ENCODE results near the gene SYNRG.

The SYNRG gene

DNA sequence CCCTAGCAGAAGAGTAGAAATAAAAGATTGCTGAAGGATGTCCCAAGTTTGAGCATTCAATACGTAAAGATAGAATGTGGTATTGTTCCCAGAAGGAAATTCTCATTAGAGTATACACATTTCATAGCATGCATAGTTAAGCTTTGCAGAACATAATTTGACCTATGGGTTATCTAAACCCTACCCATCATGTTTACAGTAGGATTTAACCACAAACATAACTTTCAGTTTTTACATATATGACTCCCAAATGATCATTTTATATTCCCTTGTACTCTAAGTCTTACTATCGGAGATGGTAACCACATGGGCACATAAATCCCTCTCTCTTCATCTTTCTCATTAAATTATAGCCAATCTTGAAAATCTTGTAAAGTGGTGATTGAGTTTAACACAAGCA is 50.9 kb downstream of the SYNRG start:
- TF ChIP-seq, protein P1, sequence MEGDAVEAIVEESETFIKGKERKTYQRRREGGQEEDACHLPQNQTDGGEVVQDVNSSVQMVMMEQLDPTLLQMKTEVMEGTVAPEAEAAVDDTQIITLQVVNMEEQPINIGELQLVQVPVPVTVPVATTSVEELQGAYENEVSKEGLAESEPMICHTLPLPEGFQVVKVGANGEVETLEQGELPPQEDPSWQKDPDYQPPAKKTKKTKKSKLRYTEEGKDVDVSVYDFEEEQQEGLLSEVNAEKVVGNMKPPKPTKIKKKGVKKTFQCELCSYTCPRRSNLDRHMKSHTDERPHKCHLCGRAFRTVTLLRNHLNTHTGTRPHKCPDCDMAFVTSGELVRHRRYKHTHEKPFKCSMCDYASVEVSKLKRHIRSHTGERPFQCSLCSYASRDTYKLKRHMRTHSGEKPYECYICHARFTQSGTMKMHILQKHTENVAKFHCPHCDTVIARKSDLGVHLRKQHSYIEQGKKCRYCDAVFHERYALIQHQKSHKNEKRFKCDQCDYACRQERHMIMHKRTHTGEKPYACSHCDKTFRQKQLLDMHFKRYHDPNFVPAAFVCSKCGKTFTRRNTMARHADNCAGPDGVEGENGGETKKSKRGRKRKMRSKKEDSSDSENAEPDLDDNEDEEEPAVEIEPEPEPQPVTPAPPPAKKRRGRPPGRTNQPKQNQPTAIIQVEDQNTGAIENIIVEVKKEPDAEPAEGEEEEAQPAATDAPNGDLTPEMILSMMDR (IDR thresholded peaks at IDR 0.05; ENCODE audit: low read depth, low read length), result no peak
- DNase-seq (ENCODE audit: low read depth in 2 of 2), result no peak
- H3K4me3 ChIP-seq (replicated peaks in 1 of 2; ENCODE audit: low read depth in 2 of 2, low read length in 2 of 2), result no peak overlapping the region

DNA sequence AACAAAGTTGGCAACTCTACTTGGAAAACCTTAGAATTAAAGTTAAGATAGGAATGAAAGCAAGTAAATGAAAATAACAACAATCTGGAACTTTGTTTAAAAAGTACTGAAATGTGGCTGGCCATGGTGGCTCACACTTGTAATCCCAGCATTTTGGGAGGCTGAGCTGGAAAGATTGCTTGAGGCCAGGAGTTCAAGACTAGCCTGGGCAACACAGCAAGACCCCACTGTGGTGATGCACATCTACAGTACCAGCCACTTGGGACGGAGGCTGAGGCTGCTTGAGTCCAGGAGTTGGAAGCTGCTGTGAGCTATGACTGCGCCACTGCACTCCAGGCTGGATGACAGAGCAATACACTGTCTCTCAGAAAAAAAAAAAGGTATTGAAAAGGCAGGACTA is 51.7 kb downstream of the SYNRG start:
- DNase-seq (ENCODE audit: low read depth in 2 of 2), result no peak
- H3K4me3 ChIP-seq (replicated peaks in 1 of 2; ENCODE audit: low read depth in 2 of 2, low read length in 2 of 2), result no peak overlapping the region
- TF ChIP-seq, protein P1 (IDR thresholded peaks at IDR 0.05; ENCODE audit: low read depth, low read length), result no peak

DNA sequence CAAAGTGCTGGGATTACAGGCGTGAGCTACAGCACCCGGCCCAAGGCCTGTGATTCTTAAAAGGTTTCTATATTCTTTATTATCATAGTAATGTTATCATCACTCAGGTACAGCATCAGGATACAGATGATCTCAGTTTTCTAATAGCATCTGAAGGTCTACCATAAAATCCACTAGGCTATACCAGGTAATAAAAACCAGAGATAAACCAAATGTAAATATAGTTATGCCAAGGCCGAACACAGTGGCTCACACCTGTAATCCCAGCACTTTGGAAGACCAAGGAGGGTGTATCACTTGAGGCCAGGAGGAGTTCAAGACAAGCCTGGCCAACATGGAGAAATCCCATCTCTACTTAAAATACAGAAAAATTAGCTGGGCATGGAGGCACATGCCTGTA is 53.8 kb downstream of the SYNRG start:
- TF ChIP-seq, protein P1 (IDR thresholded peaks at IDR 0.05; ENCODE audit: low read depth, low read length), result no peak
- DNase-seq (ENCODE audit: low read depth in 2 of 2), result no peak
- H3K4me3 ChIP-seq (replicated peaks in 1 of 2; ENCODE audit: low read depth in 2 of 2, low read length in 2 of 2), result no peak overlapping the region

- TF ChIP-seq, protein P1 (IDR thresholded peaks at IDR 0.05; ENCODE audit: low read depth, low read length), result no peak
- H3K4me3 ChIP-seq (replicated peaks in 1 of 2; ENCODE audit: low read depth in 2 of 2, low read length in 2 of 2), result no peak overlapping the region
- no peak for DNase-seq (ENCODE audit: low read depth in 2 of 2)
Measured at GRCh38 chr17:37553401-37553966, 55.7 kb downstream of the SYNRG start.

DNA sequence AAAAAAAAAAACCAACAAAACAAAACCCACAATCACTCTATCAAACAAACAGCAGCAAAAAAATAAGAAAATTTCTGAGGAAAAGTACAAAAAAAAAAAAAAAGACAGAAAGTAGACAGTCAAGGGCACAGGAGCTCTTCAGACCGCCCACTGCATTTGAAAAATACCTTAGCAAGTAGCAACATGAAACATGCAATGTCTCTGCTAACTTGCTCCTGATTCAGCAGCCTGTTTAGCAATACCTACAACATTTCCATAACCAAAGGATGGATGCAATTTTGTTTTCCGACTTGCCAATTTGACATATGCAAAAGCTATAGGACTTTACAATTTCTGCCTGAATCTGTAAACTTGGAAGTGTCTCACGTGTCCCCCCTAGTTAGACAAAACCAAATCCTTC is 57.4 kb downstream of the SYNRG start:
- DNase-seq (ENCODE audit: low read depth in 2 of 2), result peak in 1 of 2 donors; percentile 12
- no peak overlapping the region for H3K4me3 ChIP-seq (replicated peaks in 1 of 2; ENCODE audit: low read depth in 2 of 2, low read length in 2 of 2)

DNA sequence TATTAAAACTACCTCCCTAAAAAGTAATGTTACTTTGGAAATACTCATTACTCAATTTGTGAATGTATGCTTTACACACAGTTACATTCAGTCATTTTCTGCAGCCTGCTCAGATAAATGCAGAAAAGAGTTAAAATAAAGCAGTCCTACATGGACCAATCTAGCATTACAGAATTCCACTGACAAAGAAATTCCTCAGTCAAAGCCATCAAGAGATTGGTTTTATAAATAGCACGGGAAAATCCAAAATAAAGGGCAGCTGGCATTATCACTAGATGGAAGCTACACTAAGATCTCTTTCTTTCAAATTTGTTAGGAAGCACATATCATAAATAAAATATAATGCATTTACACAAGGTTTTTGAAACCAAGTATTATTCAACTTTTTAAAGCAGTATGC is 61.2 kb downstream of the SYNRG start:
- DNase-seq (ENCODE audit: low read depth in 2 of 2), result no peak
- TF ChIP-seq, protein P1 (IDR thresholded peaks at IDR 0.05; ENCODE audit: low read depth, low read length), result no peak

More for the DNA sequence above, 57.4 kb downstream of the SYNRG start:
- TF ChIP-seq, protein P1 (IDR thresholded peaks at IDR 0.05; ENCODE audit: low read depth, low read length), result no peak

DNA sequence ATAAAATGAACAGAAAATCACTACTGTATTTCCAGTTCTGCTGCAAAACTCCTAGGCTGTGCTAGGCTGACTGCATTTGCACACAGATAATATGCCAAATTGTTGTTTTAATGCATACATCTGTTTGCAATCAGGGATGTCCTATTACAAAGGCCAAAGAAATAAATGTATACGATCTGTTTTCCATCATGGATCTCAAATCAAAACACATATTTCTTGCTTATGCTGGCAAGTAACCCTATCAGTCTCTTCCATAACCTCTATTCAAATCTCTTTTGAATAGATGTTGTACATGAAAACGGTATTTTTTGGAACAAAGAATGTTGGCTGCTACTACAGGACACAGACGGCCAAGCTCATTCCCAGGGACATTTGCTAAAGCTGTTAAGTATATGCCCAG is 62.9 kb downstream of the SYNRG start:
- DNase-seq (ENCODE audit: low read depth in 2 of 2), result no peak
- TF ChIP-seq, protein P1 (IDR thresholded peaks at IDR 0.05; ENCODE audit: low read depth, low read length), result no peak

More for the DNA sequence above, 61.2 kb downstream of the SYNRG start:
- no peak overlapping the region for H3K4me3 ChIP-seq (replicated peaks in 1 of 2; ENCODE audit: low read depth in 2 of 2, low read length in 2 of 2)

More for the DNA sequence above, 62.9 kb downstream of the SYNRG start:
- no peak overlapping the region for H3K4me3 ChIP-seq (replicated peaks in 1 of 2; ENCODE audit: low read depth in 2 of 2, low read length in 2 of 2)
